Stimulated activated CD8-positive, alpha-beta memory T cell treated with anti-CD3 and anti-CD28 coated beads, Interleukin-2, amount 100 ng/mL, for 48 hours (primary cell): Measurements from ENCODE around the gene KRT83.
A peak's percentile ranks its signal among the peaks of the same experiment; 100 is the strongest.
"Not testable (repeated sequence)": the region's sequence is repeated elsewhere in the genome, so short reads cannot be mapped to it uniquely, and the experiment has no call there.

Experiments
- DNase-seq, 2 donors: peaks; one replicate each; pipeline ENCODE4 v3.0.0-alpha.2; 2020; ENCODE audit warnings: low read depth in 2 of 2

Gene KRT83

DNA sequence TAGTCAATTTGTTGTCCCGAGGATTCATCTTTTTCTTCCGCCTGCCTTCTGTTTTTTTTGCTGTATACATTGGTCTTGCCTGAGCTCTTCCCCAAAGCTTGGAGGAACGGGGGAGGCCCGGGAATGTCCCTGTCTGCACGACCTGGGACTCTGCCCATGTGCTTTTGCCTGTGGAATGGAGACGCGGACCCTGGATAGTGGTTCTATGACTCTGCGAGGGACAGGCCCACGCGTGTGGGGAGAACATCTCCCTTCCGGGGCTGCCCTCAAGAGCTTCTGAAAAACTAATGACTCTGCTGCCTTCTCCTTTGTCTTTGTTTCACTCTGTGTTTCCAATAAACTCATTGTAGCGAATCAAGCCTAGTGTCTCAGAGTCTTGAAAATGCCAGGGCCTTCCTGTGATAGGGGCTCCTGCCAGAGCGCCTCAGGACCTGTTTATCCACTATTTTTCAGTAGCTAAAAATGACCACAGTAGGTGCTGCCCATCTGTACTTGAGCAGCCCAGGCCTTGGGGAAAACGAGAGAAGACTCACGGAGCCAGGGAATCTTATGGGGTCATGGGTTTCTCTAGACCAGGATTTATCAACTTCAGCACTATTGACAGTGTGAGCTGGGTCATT lies 12.3 kb downstream of the KRT83 start:
- no peak for DNase-seq

DNA sequence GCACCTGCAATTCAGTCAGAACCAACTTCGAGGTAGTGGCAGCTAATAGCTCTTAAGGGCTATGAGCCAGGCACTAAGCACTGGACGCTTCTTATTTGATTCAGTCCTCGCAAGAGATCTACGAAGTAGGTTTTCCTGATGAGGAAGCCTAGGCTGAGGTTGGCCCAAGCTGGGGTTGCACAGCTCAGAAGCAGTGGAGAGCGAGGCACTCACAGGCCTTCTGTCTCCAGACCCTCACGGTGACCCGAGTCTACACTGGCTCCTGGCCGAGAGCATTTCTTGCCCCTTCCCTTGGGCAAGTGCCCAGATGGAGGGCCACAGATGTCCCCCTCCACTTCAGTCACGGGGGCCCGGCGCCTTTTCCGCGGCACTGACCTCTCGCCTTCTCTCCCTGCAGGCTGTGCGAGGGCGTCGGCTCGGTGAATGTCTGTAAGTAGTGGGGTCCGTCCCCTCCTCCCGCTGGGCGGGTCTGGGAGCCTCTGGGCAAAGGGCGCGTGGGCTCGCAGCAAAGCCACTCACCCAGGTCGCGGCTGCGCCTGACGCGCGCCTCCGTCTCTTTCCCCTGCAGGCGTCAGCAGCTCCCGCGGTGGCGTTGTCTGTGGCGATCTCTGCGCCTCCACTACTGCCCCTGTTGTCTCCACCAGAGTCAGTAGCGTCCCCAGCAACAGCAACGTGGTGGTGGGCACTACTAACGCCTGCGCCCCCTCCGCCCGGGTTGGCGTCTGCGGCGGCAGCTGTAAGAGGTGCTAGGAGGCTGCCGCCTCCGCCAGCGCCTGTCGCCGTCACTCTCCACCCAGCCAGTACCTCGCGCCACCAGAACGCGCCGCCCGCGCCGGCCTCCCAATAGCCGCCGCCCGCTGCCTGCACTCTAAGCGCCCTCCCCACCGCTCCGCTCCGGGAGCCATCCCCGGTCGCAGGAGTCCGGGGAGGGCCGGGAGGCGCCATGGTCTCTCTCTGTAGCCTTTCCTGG lies 13.1 kb downstream of the KRT83 start:
- DNase-seq, result peak; percentile 33

GRCh38 chr12:52306731-52307130 lies 14.5 kb downstream of the KRT83 start:
- no peak for DNase-seq

GRCh38 chr12:52305921-52306705 lies 15.1 kb downstream of the KRT83 start:
- no peak for DNase-seq

DNA sequence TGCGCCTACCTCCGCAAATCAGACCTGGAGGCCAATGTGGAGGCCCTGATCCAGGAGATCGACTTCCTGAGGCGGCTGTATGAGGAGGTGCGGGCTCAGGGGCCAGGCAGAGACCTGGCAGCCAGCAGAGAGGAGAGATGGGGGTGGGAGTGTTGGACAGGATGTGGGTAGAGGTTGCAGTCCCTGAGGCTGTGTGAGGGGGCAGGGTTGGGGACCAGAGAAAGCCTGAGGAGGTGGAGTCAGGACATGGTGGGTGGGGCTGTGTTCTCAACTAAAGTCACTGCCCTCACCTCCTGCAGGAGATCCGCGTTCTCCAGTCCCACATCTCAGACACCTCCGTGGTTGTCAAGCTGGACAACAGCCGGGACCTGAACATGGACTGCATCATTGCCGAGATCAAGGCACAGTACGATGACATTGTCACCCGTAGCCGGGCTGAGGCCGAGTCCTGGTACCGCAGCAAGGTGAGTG lies 16.2 kb downstream of the KRT83 start:
- DNase-seq, result not testable (repeated sequence)

DNA sequence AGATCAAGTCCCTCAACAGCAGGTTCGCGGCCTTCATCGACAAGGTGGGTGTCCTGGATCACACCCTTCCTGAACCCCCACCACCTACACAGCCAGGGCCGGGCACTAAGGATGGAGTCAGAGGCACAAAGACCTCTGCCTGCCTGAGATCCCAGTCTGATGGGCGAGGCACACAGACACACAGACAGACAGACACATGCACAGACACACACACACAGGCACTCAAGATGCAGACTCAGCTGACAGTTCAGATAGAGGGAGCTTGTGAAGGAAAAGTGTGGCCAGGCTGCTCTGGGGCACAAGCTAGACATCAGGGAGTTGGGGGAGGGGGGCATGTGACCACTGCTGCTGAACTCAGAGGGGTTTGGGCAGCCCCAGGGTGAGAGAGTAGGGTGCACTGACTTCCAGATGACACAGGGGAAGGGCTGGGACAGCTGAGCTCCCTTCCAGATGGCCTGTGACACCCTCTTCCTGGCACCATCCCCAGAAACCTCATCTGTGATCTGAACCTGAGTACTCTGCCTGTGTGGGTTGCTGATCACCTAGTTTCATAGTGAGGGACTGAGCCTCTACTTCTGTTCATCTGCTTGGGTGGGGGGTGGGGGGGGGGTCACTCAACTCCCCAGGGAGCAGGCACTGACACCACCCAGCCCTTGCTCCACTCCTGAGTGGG lies 18.8 kb downstream of the KRT83 start:
- DNase-seq, result not testable (repeated sequence)

GRCh38 chr12:52301721-52302120 lies 19.5 kb downstream of the KRT83 start:
- not testable (repeated sequence) for DNase-seq

- DNase-seq, result no peak
Measured at GRCh38 chr12:52300796-52301691, 20.2 kb downstream of the KRT83 start.

GRCh38 chr12:52298677-52299190 lies 22.5 kb downstream of the KRT83 start:
- no peak for DNase-seq

DNA sequence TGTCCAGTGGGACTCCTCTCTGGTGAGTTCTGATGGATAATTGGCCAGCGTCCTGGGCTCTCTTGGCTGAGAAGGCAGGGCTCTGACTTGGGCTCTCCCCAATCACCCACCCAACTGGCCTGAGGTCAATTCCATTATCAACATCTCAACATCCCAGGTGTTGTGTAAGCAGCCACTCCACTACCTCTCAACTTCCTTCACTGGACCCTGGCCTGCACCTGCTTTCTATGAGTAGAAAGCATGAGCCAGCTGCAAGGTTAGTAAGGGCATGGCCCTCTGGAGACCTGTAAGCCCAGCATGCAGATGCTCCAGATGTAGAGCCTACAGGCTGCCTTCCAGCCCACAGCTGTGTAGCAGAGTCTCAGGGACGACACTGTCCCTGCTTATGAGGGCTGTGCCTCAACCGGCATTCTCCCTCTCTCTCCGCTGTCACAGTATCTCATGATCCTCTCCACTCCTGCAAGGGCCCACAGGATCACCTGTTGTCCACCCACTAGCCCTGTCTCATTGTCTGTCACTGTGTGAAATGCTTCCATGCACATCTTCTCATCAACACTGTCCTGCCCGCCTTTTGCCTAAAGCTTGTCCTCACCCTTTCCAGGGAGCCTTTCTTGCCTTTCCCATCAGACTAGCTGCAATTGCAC lies 24.5 kb downstream of the KRT83 start:
- DNase-seq, result no peak

DNA sequence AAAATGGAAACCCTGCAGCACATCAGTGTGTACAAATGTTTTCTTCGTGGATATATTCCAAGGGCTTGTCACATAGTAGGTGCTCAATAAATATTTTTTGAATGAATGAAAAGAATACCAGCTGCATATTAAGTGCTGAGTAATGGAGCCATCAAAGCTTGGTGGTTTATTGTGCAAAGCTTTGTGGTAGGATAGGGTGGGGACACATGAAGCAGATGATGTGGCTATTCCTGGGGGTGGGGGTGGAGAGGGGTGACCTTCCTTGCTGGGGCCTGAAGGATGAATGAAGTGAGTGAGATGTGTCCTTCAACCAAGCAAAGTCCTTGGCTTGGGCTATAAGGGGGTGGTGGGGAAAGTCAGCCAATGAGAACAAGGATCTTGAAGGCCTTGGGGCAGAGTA lies 25.5 kb downstream of the KRT83 start:
- DNase-seq, result no peak

DNA sequence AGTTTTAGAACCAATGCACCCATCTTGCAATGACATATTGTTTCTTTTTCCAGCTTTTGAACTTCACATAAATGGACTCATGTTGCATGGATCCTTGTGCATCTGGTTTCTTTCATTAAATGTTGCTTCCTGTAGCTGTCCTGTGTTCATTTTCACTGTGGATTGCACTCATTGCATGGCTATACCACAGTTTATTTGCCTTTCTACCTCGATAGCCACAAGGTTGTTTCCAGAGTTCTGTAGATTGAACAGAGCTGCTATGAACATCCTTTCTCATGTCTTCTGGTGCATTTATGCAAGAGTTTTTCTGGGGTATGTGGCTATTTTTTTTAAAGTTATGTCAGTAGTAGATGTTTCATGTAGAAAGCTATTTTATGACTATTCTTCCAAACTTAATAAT lies 26.4 kb downstream of the KRT83 start:
- DNase-seq, result no peak

DNA sequence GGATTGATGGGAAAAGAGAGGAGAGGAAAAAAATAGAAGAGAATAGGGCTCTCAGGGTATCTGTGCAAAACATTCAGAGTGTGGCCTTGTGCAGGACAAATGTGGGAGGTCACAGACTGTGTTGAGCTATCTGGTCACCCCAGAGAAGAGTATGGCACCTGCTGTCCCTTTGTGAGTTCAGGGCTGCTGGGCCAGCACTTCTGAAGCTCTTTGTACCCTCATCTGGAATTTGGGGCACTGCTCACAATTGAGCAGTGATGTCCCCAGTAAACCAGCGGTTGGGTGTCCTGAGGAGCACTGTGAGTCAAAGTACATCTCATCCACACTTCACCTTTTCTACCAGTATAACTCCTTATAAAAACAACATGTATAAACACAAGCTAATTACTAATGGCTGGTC lies 27.3 kb downstream of the KRT83 start:
- no peak for DNase-seq

DNA sequence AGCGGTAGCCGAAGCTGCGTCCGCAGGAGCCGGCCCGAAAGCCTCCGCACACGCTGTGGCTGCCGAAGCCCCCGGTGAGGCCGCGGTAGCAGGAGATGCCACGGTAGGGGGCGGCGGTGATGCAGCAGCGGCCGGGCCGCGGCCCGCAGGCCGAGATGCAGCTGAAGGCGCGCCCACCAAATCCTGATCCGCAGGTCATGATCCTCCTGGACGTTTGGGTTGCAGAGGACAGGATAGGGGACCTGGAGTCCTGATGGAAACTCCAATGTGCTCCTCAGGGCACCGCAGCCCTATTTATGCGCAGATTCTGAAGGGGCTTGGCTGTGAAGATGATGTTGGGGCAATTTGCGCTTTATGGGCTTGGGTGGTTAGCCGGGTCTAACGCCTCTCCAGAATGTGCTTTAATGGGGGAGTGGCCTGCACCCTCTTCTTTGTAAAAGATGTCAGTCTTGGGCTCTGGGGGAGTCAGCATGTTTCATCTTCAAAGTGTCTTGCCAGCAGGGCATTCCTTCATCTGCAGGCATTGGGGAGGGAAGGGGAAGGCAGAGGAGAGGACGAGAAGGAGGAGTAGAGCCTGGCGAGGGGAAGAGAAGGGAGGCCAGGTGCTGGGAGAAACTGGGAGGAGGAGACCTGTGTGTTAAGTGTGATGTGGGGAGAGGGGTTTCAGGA lies 29.8 kb downstream of the KRT83 start, which contains the start of gene KRT81:
TSS of gene KRT81 (minus strand) at position 268 of the 669 bp plus-strand sequence. CDS start at position 199, 69 bp downstream.
- no peak for DNase-seq

DNA sequence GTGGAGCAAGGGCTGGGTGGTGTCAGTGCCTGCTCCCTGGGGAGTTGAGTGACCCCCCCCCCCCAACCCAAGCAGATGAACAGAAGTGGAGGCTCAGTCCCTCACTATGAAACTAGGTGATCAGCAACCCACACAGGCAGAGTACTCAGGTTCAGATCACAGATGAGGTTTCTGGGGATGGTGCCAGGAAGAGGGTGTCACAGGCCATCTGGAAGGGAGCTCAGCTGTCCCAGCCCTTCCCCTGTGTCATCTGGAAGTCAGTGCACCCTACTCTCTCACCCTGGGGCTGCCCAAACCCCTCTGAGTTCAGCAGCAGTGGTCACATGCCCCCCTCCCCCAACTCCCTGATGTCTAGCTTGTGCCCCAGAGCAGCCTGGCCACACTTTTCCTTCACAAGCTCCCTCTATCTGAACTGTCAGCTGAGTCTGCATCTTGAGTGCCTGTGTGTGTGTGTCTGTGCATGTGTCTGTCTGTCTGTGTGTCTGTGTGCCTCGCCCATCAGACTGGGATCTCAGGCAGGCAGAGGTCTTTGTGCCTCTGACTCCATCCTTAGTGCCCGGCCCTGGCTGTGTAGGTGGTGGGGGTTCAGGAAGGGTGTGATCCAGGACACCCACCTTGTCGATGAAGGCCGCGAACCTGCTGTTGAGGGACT lies 30.6 kb downstream of the KRT83 start:
- DNase-seq, result not testable (repeated sequence)

GRCh38 chr12:52287816-52288805 lies 33.1 kb downstream of the KRT83 start:
- not testable (repeated sequence) for DNase-seq
